Keratinocyte (primary cell): ENCODE results near the gene CDK14. TPM values are rescaled to one million over a fixed set of nuclear protein-coding genes. Genes with fewer than 3 reads are reported as not detected.
"Not testable (repeated sequence)": the region's sequence is repeated elsewhere in the genome, so short reads cannot be mapped to it uniquely, and the experiment has no call there.

Experiments used
- DNase-seq: peaks from one replicate; pipeline ENCODE4 v3.0.0-alpha.2; 2011; ENCODE audit warnings: low read depth, missing footprints, low spot score
- FAIRE-seq: peaks from 2 replicates; lab custom pipeline; 2011; peaks lifted over from hg19 to GRCh38; lab: Jason Lieb, UNC
- H2AFZ ChIP-seq: 2 replicates; pipeline ENCODE4 v1.6.0; 2012; ENCODE audit warnings: low read length, control low read depth, inconsistent platforms; ENCODE audit not compliant: control insufficient read depth
- H3K27ac ChIP-seq: 2 replicates; pipeline ENCODE4 v1.5.1; 2011; ENCODE audit warnings: low read length; ENCODE audit not compliant: control insufficient read depth, insufficient read depth
- H3K27me3 ChIP-seq: 3 replicates; pipeline ENCODE4 v1.6.0; 2011; ENCODE audit warnings: low read length; ENCODE audit not compliant: control insufficient read depth, insufficient read depth; ENCODE audit errors: extremely low read depth
- H3K36me3 ChIP-seq, 2 experiments: 2 replicates in 1 of 2; 3 replicates in 1 of 2; pipeline ENCODE4 v1.5.1; 2011; ENCODE audit warnings: low read length in 2 of 2, mild to moderate bottlenecking in 1 of 2; ENCODE audit not compliant: control insufficient read depth in 2 of 2, insufficient read depth in 2 of 2; ENCODE audit errors: extremely low read depth in 1 of 2
- H3K4me1 ChIP-seq: 3 replicates; pipeline ENCODE4 v1.5.1; 2011; ENCODE audit warnings: low read length; ENCODE audit not compliant: control insufficient read depth, insufficient read depth; ENCODE audit errors: extremely low read depth
- H3K4me2 ChIP-seq: 3 replicates; pipeline ENCODE4 v1.6.0; 2011; ENCODE audit warnings: low read depth, low read length; ENCODE audit not compliant: control insufficient read depth, insufficient read depth; ENCODE audit errors: extremely low read depth
- H3K4me3 ChIP-seq, 3 experiments: fragments of 200-600 bp in 1 of 3; sonication (generic) in 1 of 3; 2 replicates in 2 of 3; 3 replicates in 1 of 3; pipeline ENCODE4 v1.5.1; 2011 to 2016; ENCODE audit warnings: low read length in 3 of 3, mild to moderate bottlenecking in 3 of 3, control low read depth in 2 of 3, inconsistent platforms in 1 of 3, low read depth in 1 of 3, mixed read lengths in 1 of 3, mixed run types in 1 of 3, moderate library complexity in 1 of 3; ENCODE audit not compliant: control insufficient read depth in 2 of 3, insufficient read depth in 2 of 3; ENCODE audit errors: extremely low read depth in 1 of 3
- H3K79me2 ChIP-seq: 2 replicates; pipeline ENCODE4 v1.6.0; 2012; ENCODE audit warnings: low read length; ENCODE audit not compliant: control insufficient read depth, insufficient read depth
- H3K9ac ChIP-seq: 3 replicates; pipeline ENCODE4 v1.6.0; 2011; ENCODE audit warnings: low read length; ENCODE audit not compliant: control insufficient read depth, insufficient read depth; ENCODE audit errors: extremely low read depth
- H3K9me1 ChIP-seq: 3 replicates; pipeline ENCODE4 v1.6.0; 2011; ENCODE audit warnings: low read length; ENCODE audit not compliant: control insufficient read depth, insufficient read depth; ENCODE audit errors: extremely low read depth
- H3K9me3 ChIP-seq: 2 replicates; pipeline ENCODE4 v1.5.1; 2012; ENCODE audit warnings: low read depth, low read length; ENCODE audit not compliant: control insufficient read depth
- H4K20me1 ChIP-seq: 3 replicates; pipeline ENCODE4 v1.6.0; 2011; ENCODE audit warnings: low read length; ENCODE audit not compliant: control insufficient read depth, insufficient read depth; ENCODE audit errors: extremely low read depth
- EZH2 ChIP-seq: IDR thresholded peaks from one replicate; pipeline ENCODE4 v1.6.1; 2012; ENCODE audit warnings: inconsistent platforms, mild to moderate bottlenecking, low read length, moderate library complexity
- dilution Hi-C: fragments of 300-500 bp; cut with MboI; formaldehyde crosslinking; loops from one replicate; pipeline ENCODE4 v1.7.0; 2020; ENCODE audit warnings: low sequenced_read_pairs; ENCODE audit not compliant: extremely low pct_ligation_motif_present
- polyA plus RNA-seq, 5 experiments: library from polyadenylated mRNA; depleted of rRNA in 3 of 5; stranded (reverse) in 3 of 5; stranded (forward) in 1 of 5; unstranded in 1 of 5; fragments of >200 nt; gene quantifications; 1 replicate in 1 of 5; 2 replicates in 3 of 5; 3 replicates in 1 of 5; pipeline versions ENCODE4 v1.2.1 to v1.2.3, GENCODE V29; 2011 to 2012; ENCODE audit warnings: missing spikeins in 2 of 5, low read depth in 1 of 5, low replicate concordance in 1 of 5
- TF ChIP-seq, protein P1 (sequence below), 3 experiments: IDR thresholded peaks in 1 of 3; conservative IDR thresholded peaks in 1 of 3; optimal IDR thresholded peaks in 1 of 3; 2 replicates in 2 of 3; 3 replicates in 1 of 3; pipeline versions ENCODE3 to v1.5.1; 2011; ENCODE audit warnings: low read length in 3 of 3, mild to moderate bottlenecking in 3 of 3, moderate library complexity in 2 of 3, control low read depth in 1 of 3, inconsistent platforms in 1 of 3; ENCODE audit not compliant: insufficient read depth in 2 of 3; ENCODE audit errors: extremely low read depth in 1 of 3

CDK14 gene
- polyA plus RNA-seq, 1 donor (not counting 4 experiments of a cell fraction or from before 2014, with no cell fraction given), result 4.0 TPM

DNA sequence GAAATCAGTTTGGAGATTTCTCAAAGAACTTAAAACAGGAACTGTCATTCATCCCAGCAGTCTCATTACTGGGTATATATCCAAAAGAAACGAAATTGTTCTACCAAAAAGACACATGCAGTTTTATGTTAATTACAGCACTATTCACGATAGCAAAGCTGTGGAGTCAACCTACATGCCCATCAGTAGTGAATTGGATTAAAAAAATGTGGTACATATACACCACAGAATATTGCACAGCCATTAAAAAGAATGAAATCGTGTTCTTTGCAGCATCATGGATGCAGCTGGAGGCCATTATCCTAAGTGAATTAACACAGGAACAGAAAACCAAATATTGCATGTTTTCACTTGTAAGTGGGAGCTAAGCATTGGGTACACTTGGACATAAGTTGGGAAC lies 158.9 kb downstream of the CDK14 start:
- DNase-seq (no peak), FAIRE-seq (no peak)
- Histone ChIP-seq H4K20me1 (no peaks in the 10 kb centered on the region), H3K36me3 (no peaks in the 10 kb centered on the region), H3K4me1 (no peaks in the 10 kb centered on the region), H3K4me3 (no peak overlapping the region), H2AFZ (no peak overlapping the region), H3K79me2 (no peaks in the 10 kb centered on the region), H3K9me1 (no peaks in the 10 kb centered on the region), H3K27ac (no peak overlapping the region), H3K9ac (no peak overlapping the region), H3K9me3 (no peaks in the 10 kb centered on the region), H3K4me2 (no peak overlapping the region), H3K27me3 (no peaks in the 10 kb centered on the region)
- TF ChIP-seq EZH2, result no peak
- TF ChIP-seq, protein P1, sequence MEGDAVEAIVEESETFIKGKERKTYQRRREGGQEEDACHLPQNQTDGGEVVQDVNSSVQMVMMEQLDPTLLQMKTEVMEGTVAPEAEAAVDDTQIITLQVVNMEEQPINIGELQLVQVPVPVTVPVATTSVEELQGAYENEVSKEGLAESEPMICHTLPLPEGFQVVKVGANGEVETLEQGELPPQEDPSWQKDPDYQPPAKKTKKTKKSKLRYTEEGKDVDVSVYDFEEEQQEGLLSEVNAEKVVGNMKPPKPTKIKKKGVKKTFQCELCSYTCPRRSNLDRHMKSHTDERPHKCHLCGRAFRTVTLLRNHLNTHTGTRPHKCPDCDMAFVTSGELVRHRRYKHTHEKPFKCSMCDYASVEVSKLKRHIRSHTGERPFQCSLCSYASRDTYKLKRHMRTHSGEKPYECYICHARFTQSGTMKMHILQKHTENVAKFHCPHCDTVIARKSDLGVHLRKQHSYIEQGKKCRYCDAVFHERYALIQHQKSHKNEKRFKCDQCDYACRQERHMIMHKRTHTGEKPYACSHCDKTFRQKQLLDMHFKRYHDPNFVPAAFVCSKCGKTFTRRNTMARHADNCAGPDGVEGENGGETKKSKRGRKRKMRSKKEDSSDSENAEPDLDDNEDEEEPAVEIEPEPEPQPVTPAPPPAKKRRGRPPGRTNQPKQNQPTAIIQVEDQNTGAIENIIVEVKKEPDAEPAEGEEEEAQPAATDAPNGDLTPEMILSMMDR (optimal IDR thresholded peaks at IDR 0.05 in 1 of 3, IDR thresholded peaks at IDR 0.05 in 1 of 3, conservative IDR thresholded peaks at IDR 0.05 in 1 of 3; ENCODE audit: extremely low read depth in 1 of 3, insufficient read depth in 2 of 3, low read length in 3 of 3), result no peak
- dilution Hi-C loops, result no loop called here

DNA sequence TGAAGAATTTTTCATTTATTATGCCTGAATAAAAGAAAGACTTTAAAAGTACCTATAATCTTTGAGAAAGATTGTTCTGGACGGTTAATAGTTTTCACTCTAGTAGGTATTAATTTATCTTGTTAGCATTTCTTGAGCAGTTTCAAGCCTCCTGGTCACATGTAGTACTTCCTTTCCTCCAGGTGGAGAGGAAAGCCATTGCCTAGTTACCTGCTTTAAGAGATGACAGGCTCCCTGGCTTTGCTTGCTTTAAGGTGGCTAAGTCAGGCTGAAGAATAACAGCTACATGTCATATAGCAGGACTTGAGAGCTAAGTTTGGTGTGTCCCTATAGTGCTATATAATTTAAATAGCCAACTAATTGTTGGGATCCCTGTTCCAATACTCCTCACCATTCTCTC lies 160.2 kb downstream of the CDK14 start:
- Histone ChIP-seq H3K27ac (no peak overlapping the region), H3K27me3 (no peaks in the 10 kb centered on the region), H4K20me1 (no peaks in the 10 kb centered on the region), H3K9me3 (no peaks in the 10 kb centered on the region), H3K4me2 (no peak overlapping the region), H3K9me1 (no peaks in the 10 kb centered on the region), H3K4me3 (no peak overlapping the region), H3K9ac (no peak overlapping the region), H2AFZ (no peak overlapping the region), H3K36me3 (no peaks in the 10 kb centered on the region), H3K79me2 (no peaks in the 10 kb centered on the region), H3K4me1 (no peaks in the 10 kb centered on the region)
- TF ChIP-seq EZH2, result no peak
- TF ChIP-seq, protein P1 (optimal IDR thresholded peaks at IDR 0.05 in 1 of 3, IDR thresholded peaks at IDR 0.05 in 1 of 3, conservative IDR thresholded peaks at IDR 0.05 in 1 of 3; ENCODE audit: extremely low read depth in 1 of 3, insufficient read depth in 2 of 3, low read length in 3 of 3), result no peak
- dilution Hi-C loops, result no loop called here
- FAIRE-seq (no peak), DNase-seq (no peak)

DNA sequence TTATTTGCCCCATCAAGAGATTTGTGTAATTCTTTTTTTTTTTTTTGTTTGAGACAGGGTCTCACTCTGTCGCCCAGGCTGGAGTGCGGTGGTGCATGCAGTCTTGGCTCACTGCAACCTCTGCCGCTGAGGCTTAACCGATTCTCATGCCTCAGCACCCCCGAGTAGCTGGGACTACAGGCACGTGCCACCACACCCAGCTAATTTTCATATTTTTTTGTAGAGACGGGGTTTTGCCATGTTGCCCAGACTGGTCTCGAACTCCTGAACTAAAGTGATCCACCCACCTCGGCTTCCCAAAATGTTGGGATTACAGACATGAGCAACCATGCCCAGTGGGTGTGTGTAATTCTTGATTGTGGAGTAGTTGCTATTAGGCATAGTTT lies 161.4 kb downstream of the CDK14 start:
- FAIRE-seq, result not testable (repeated sequence)

More for the DNA sequence above, 161.4 kb downstream of the CDK14 start:
- H3K9me1 ChIP-seq, H3K4me1 ChIP-seq, H2AFZ ChIP-seq, H3K4me2 ChIP-seq, H4K20me1 ChIP-seq, DNase-seq, H3K27ac ChIP-seq, H3K79me2 ChIP-seq, dilution Hi-C loops, H3K9ac ChIP-seq, H3K9me3 ChIP-seq, H3K36me3 ChIP-seq, H3K27me3 ChIP-seq, H3K4me3 ChIP-seq: not testable (repeated sequence)
